ENCODE results near the gene TBC1D2.

The TBC1D2 gene

DNA sequence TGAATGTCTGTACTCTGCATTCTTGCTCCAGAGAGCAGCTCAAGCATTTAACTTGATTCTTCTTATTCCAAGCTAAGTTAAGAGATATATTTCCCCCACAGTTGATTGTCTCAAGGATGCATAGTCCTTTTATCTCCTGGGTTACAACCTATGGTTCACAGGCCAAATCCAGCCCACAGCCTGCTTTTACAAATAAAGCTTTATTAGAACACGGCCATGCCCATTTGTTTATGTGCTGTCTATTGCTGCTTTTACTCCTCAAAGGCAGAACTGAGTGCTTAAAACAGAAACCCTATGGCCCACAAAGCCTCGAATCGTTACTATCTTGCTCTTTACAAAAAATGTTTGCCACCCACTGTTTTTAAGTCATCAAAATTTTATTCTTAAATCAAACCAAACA lies 25.8 kb downstream of the TBC1D2 start:
- TF ChIP-seq, protein P1, sequence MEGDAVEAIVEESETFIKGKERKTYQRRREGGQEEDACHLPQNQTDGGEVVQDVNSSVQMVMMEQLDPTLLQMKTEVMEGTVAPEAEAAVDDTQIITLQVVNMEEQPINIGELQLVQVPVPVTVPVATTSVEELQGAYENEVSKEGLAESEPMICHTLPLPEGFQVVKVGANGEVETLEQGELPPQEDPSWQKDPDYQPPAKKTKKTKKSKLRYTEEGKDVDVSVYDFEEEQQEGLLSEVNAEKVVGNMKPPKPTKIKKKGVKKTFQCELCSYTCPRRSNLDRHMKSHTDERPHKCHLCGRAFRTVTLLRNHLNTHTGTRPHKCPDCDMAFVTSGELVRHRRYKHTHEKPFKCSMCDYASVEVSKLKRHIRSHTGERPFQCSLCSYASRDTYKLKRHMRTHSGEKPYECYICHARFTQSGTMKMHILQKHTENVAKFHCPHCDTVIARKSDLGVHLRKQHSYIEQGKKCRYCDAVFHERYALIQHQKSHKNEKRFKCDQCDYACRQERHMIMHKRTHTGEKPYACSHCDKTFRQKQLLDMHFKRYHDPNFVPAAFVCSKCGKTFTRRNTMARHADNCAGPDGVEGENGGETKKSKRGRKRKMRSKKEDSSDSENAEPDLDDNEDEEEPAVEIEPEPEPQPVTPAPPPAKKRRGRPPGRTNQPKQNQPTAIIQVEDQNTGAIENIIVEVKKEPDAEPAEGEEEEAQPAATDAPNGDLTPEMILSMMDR (IDR thresholded peaks at IDR 0.05; ENCODE audit: low read depth, low read length): no peak
- H3K4me3 ChIP-seq (ENCODE audit: low read depth, low read length): no peak overlapping the region
- no peak for DNase-seq (ENCODE audit: low read depth, low spot score)
- in situ Hi-C loops (cut with HindIII; ENCODE audit: low sequenced_read_pairs): no loop called here

DNA sequence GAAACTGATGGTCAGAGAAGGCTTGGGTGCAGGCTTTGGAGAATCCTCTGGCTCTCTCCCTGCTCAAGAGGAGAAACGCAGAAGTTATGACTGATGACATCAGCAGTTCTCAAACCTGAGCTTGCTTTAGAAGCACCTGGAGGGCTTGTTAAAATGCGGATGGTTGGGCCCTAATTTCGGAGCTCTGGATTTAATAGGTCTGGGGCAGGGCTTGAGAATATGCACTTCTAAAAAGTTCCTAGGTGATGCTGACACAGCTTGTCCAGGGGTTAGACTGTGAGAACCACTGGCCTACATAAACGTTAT lies 26.4 kb downstream of the TBC1D2 start:
- H3K4me3 ChIP-seq (ENCODE audit: low read depth, low read length): no peak overlapping the region
- TF ChIP-seq, protein P1 (IDR thresholded peaks at IDR 0.05; ENCODE audit: low read depth, low read length): no peak
- no peak for DNase-seq (ENCODE audit: low read depth, low spot score)
- in situ Hi-C loops (cut with HindIII; ENCODE audit: low sequenced_read_pairs): no loop called here

DNA sequence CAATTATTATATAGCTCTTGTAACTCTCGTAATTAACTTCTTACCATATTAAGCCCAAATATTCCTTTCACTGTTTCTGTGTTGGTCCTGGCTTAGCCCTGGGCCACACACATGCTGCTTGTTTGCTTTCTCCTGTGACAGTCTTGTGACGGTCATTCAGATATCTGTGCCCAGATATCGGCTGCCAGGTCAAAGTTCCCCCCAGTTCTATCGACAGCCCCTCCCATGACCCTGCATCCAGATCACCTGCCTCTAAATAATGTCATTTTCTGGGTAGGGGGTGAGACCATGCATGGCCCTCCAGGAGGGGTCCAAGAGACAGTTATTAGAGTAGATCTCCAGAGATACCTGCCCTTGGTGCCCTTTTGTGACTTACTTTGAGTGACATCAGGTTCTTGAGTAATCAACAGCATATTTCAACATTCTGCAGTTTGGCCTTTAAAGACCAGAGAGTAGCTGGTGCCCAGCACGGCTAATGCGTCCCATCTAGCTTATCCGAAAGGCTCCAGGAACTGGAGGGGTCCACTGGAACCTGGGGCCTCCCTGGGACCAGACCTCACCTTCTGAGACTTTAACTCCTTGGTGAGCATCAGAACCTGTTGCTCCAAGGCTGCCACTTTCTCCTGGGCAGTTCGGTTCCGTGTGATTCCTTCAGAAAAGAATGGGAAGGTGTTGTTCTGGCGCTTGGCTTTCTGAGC lies 26.9 kb downstream of the TBC1D2 start:
- no peak for DNase-seq (ENCODE audit: low read depth, low spot score)
- TF ChIP-seq, protein P1 (IDR thresholded peaks at IDR 0.05; ENCODE audit: low read depth, low read length): no peak
- H3K4me3 ChIP-seq (ENCODE audit: low read depth, low read length): no peak overlapping the region
- in situ Hi-C loops (cut with HindIII; ENCODE audit: low sequenced_read_pairs): no loop called here

DNA sequence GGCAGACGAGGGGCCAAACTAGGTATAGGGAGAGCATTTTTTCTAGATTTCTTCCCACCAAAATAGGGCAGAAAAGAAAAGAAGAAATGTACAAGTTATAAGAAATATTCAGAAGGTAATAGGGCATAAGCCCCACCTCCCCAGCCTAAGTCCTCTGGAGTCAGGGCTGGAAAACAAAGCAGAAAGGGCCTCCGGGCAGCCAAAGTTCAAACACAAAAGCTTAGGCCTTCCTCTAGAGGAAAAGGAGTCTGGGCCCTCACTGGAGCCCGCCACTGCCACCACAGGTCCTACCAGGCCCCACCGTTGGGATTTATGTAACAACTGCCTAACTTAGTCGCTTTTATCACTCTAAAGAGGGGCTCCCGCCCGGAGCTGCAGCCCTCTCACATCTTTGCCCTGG lies 27.6 kb downstream of the TBC1D2 start:
- H3K4me3 ChIP-seq (ENCODE audit: low read depth, low read length): no peak overlapping the region
- in situ Hi-C loops (cut with HindIII; ENCODE audit: low sequenced_read_pairs): no loop called here
- TF ChIP-seq, protein P1 (IDR thresholded peaks at IDR 0.05; ENCODE audit: low read depth, low read length): no peak
- no peak for DNase-seq (ENCODE audit: low read depth, low spot score)

DNA sequence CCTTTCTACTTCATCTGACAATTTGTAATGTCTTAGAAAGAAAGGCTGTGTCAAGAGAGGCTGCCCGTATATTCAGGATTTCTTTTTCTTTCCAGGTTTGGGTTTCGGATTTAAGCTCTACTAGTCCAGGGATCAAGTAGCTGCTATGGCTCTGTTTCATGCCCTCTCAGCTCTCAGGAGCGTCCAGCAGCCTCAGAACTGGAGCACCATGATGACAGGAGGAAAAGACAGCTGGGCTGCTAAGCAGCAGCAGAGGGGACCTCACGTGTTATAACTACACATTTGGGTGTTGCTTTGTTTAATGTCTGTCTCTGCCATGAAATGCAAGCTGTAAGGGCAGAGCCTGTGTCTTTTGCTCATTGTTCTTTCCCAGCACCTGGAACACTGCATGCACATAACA lies 28.5 kb downstream of the TBC1D2 start:
- in situ Hi-C loops (cut with HindIII; ENCODE audit: low sequenced_read_pairs): no loop called here
- H3K4me3 ChIP-seq (ENCODE audit: low read depth, low read length): no peak overlapping the region
- no peak for DNase-seq (ENCODE audit: low read depth, low spot score)
- TF ChIP-seq, protein P1 (IDR thresholded peaks at IDR 0.05; ENCODE audit: low read depth, low read length): no peak

DNA sequence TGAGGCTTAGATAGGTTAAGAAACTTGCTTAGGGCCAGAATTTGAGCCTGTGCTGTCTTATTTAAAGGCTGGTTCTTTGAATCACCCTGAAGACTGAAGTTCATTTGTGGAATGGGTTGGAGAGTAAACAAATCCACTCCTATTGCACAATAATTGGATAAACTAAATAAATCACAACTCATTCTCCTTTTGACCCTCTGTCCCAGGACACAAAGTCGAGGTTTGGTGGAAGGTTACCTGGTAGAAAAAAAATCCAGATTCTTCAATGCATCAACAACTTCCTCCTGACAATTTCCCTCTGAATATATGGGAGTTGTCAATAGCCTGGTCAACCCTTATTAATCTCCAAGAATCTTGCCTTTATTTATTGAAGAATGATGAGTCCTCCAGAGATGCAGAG lies 28.9 kb downstream of the TBC1D2 start:
- in situ Hi-C loops (cut with HindIII; ENCODE audit: low sequenced_read_pairs): no loop called here
- no peak for DNase-seq (ENCODE audit: low read depth, low spot score)
- TF ChIP-seq, protein P1 (IDR thresholded peaks at IDR 0.05; ENCODE audit: low read depth, low read length): no peak
- no peak overlapping the region for H3K4me3 ChIP-seq (ENCODE audit: low read depth, low read length)
